ELR (cell line): ENCODE data around the gene SMURF1.
"Not testable (repeated sequence)": the region's sequence is repeated elsewhere in the genome, so short reads cannot be mapped to it uniquely, and the experiment has no call there.

Experiments used
- DNase-seq: peaks from one replicate; pipeline ENCODE4 v3.0.0-alpha.2; 2015; ENCODE audit warnings: low read depth

The SMURF1 gene

GRCh38 chr7:99047526-99048077 is 96.3 kb downstream of the SMURF1 start:
- no peak for DNase-seq

- no peak for DNase-seq
These were observed 97.2 kb downstream of the SMURF1 start for GRCh38 chr7:99046722-99047121.

GRCh38 chr7:99046262-99046661 is 97.6 kb downstream of the SMURF1 start:
- not testable (repeated sequence) for DNase-seq

- not testable (repeated sequence) for DNase-seq
These were observed 99.0 kb downstream of the SMURF1 start for GRCh38 chr7:99044858-99045257.

GRCh38 chr7:99042957-99043356 is 101.0 kb downstream of the SMURF1 start:
- peak; percentile 6 for DNase-seq

- no peak for DNase-seq
These were observed 102.4 kb downstream of the SMURF1 start for GRCh38 chr7:99041526-99041925.

GRCh38 chr7:99040104-99040958 is 103.6 kb downstream of the SMURF1 start:
- DNase-seq = peak; percentile 83

GRCh38 chr7:99039384-99039891 is 104.5 kb downstream of the SMURF1 start:
- DNase-seq = no peak

GRCh38 chr7:99038086-99038855 is 105.6 kb downstream of the SMURF1 start:
- no peak for DNase-seq

GRCh38 chr7:99037327-99037940 is 106.5 kb downstream of the SMURF1 start:
- no peak for DNase-seq

- DNase-seq = peak; percentile 39
These were observed 107.3 kb downstream of the SMURF1 start for GRCh38 chr7:99036546-99037111.

GRCh38 chr7:99035723-99036545 is 108.0 kb downstream of the SMURF1 start:
- DNase-seq = no peak

GRCh38 chr7:99034932-99035722 is 108.8 kb downstream of the SMURF1 start:
- DNase-seq = no peak

- DNase-seq = no peak
These were observed 110.1 kb downstream of the SMURF1 start for GRCh38 chr7:99033765-99034164.

- no peak for DNase-seq
These were observed 111.0 kb downstream of the SMURF1 start for GRCh38 chr7:99032928-99033327.

GRCh38 chr7:99031496-99031895 is 112.4 kb downstream of the SMURF1 start:
- DNase-seq = no peak

- DNase-seq = no peak
These were observed 113.0 kb downstream of the SMURF1 start for GRCh38 chr7:99030951-99031350.

- no peak for DNase-seq
These were observed 113.5 kb downstream of the SMURF1 start for GRCh38 chr7:99030457-99030856.

- DNase-seq = peak; percentile 17
These were observed 114.2 kb downstream of the SMURF1 start for GRCh38 chr7:99029466-99030435.
